AG04449 (cell line): ENCODE data around the gene BRF1.
"Not testable (repeated sequence)": the region's sequence is repeated elsewhere in the genome, so short reads cannot be mapped to it uniquely, and the experiment has no call there.

Source experiments
- CTCF ChIA-PET: fragments of 350-600 bp; formaldehyde crosslinking; extraction: SDS; loops from one replicate; lab custom pipeline; 2021; ENCODE audit warnings: antibody characterized with exemption; lab: Yijun Ruan, JAX
- POLR2A ChIA-PET: fragments of 400-600, 350-600 bp; formaldehyde crosslinking; extraction: SDS; loops from one replicate; lab custom pipeline; 2020; ENCODE audit warnings: antibody characterized with exemption, inconsistent platforms; lab: Yijun Ruan, JAX
- DNase-seq: peaks from one replicate; pipeline ENCODE4 v3.0.0-alpha.2; 2010; ENCODE audit warnings: low read depth, low spot score
- H3K4me3 ChIP-seq: 2 replicates; pipeline ENCODE4 v1.5.1; 2011; ENCODE audit warnings: low read depth, mild to moderate bottlenecking, control low read depth, low read length
- TF ChIP-seq, protein P1 (sequence below): IDR thresholded peaks from one replicate; pipeline ENCODE4 v1.5.1; 2011; ENCODE audit warnings: mild to moderate bottlenecking, moderate library complexity, low read length, control low read depth, inconsistent platforms; ENCODE audit not compliant: insufficient read depth; ENCODE audit errors: missing control alignments

BRF1 gene

GRCh38 chr14:105305791-105306190 lies 5.0 kb upstream of the BRF1 start:
- no peak overlapping the region for H3K4me3 ChIP-seq
- ChIA-PET CTCF (interaction anchor here (0.6 kb wide), 1 partner anchor 46 kb away, joined by 5 read pairs; no protein-coding TSS in a partner anchor), POLR2A (no interaction called here)
- TF ChIP-seq, protein P1, sequence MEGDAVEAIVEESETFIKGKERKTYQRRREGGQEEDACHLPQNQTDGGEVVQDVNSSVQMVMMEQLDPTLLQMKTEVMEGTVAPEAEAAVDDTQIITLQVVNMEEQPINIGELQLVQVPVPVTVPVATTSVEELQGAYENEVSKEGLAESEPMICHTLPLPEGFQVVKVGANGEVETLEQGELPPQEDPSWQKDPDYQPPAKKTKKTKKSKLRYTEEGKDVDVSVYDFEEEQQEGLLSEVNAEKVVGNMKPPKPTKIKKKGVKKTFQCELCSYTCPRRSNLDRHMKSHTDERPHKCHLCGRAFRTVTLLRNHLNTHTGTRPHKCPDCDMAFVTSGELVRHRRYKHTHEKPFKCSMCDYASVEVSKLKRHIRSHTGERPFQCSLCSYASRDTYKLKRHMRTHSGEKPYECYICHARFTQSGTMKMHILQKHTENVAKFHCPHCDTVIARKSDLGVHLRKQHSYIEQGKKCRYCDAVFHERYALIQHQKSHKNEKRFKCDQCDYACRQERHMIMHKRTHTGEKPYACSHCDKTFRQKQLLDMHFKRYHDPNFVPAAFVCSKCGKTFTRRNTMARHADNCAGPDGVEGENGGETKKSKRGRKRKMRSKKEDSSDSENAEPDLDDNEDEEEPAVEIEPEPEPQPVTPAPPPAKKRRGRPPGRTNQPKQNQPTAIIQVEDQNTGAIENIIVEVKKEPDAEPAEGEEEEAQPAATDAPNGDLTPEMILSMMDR, result no peak
- no peak for DNase-seq

DNA sequence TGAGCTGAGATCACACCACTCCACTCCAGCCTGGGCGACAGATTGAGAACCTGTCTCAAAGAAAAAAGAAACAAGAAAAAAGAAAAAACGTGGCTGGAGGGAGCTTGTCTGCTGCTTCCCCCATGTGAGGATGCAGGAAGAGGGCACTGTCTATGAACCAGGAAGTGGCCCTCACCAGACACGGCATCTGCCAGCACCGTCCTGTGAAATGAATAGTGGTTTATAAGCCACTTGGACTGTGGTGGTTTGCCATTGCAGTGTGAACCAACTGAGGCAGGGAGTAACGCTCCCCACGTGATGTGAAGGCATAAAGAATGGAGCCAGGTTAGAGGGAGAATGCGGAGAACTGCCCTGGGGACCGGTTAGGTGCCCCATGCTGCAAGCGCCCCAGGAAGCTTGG lies 4.5 kb upstream of the BRF1 start:
- ChIA-PET CTCF (interaction anchor here (0.6 kb wide), 1 partner anchor 47 kb away, joined by 5 read pairs; no protein-coding TSS in a partner anchor), POLR2A (no interaction called here)
- H3K4me3 ChIP-seq, result no peak overlapping the region
- no peak for DNase-seq
- TF ChIP-seq, protein P1, result no peak

DNA sequence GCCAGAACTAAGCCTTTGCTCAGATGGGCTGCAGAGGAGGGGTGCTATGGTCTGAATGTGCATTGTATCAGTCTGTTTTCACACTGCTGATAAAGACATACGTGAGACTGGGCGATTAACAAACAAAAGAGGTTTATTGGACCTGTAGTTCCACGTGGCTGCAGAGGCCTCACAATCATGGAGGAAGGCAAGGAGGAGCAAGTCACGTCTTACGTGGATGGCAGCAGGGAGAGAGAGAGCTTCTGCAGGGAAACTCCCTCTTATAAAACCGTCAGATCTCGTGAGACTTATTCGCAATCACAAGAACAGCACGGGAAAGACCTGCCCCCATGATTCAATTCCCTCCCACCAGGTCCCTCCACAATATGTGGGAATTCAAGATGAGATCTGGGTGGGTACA lies 3.8 kb upstream of the BRF1 start:
- POLR2A ChIA-PET, result no interaction called here
- CTCF ChIA-PET, result no interaction called here
- no peak overlapping the region for H3K4me3 ChIP-seq
- no peak for DNase-seq
- TF ChIP-seq, protein P1, result no peak

GRCh38 chr14:105303949-105304348 lies 3.1 kb upstream of the BRF1 start:
- ChIA-PET POLR2A (no interaction called here), CTCF (no interaction called here)
- TF ChIP-seq, protein P1, result no peak
- no peak overlapping the region for H3K4me3 ChIP-seq
- DNase-seq, result no peak

DNA sequence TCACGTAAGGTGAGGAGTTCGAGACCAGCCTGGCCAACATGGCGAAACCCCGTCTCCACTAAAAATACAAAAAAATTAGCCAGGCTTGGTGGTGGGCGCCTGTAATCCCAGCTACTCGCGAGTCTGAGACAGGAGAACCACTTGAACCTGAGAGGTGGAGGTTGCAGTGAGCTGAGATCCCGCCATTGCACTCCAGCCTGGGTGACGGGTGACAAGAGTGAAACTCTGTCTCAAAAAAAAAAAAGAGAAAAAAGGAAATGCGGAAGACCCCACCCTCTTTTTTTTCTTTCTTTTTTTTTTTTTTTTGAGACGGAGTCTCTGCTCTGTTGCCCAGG lies 1.1 kb upstream of the BRF1 start:
- POLR2A ChIA-PET, CTCF ChIA-PET, H3K4me3 ChIP-seq, DNase-seq: not testable (repeated sequence)

- no peak for DNase-seq
- peak overlapping the region; percentile 89 for H3K4me3 ChIP-seq
- TF ChIP-seq, protein P1, result no peak
- POLR2A ChIA-PET, result interaction anchor here (0.7 to 1.5 kb wide), 7 partner anchors 10 to 329 kb away, joined by 3 to 19 read pairs (median 3); partner anchors contain the start of genes BTBD6 and PACS2
- CTCF ChIA-PET, result interaction anchor here (0.7 to 1.8 kb wide), 8 partner anchors 13 to 214 kb away, joined by 3 to 5 read pairs (median 3); partner anchors contain the start of gene PACS2
Observed at GRCh38 chr14:105301103-105301914, 508 bp upstream of the BRF1 start.
